T-helper 1 cell (primary cell): ENCODE measurements around the gene BAG2.

Experiments
- DNase-seq, 5 donors: peaks; one replicate each; pipeline ENCODE4 v3.0.0-alpha.2; 2012 to 2020

The BAG2 gene

DNA sequence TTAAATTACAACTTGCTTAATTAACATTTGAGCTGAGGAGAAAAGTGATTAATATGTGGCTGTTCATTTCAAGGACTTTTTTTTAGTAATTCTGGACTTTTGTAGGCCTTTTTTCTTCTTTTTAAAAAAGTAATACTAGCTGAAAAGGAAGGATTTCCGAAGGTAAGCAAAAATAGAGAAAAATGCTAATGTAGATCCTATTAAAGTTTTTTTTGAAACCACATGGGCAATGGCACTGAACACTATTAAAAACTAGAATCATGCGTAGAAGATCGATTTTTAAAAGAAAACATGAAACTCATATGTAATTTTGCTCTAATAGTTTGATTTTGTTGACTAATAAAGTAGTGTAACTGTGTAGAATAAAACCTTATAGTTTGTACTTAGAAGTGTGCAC, 2.4 kb downstream of the BAG2 start:
- DNase-seq = no peak

GRCh38 chr6:57177545-57178265, 5.6 kb downstream of the BAG2 start:
- no peak for DNase-seq

DNA sequence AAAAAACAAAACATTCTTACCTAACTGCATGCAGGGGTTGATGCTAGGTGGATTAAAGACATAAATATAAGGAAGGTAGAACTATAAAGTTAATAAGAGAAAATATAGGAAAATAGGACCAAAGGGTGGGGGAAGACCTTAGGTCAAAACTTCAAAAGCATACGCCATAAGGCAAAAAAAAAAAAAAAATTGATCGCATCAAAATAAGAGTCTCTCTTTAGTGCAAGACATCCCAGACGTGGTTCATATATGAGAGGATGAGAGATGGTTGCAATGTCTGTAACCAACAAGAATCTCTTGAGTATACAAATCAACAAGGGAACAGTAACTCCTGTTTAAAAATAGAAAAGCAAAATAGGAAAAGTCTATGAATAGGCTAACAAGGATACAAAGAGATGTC, 8.5 kb downstream of the BAG2 start:
- DNase-seq = no peak

DNA sequence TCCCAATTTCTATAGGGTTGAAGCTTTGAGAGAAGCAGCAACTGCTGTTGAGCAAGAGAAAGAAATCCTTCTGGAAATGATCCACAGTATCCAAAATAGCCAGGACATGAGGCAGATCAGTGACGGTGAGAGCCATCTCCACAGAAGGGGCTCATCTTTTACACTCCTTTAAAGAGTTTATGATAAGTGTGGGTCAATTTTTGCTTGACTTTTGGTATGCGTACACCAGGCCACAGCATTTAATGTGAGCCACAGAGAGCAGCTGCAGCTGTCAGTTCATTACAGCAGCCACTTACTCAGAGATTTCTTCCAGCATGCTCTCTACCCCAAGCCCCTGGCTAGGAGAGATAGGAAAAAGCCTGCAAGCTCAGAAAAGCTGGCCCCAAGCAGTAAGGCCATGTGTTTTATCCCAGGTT, 9.9 kb downstream of the BAG2 start:
- DNase-seq = no peak

DNA sequence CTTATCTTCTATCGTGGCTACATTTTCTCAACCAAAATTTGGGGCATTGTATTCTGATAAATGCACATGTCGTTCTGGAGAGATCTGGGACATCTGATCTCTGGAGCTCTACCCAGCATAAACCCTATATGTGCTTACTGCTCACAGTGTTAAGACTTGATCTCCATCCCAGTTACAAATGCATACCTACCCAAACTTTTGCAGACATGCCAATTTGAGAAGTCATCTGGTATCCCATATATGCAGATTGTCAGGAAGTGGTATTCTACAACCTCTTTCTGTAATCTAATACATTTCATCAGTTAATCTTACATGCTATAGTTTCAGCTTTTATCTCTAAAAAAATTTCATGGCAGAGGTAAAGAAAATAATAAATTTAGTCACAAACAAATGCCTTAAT, 11.2 kb downstream of the BAG2 start:
- DNase-seq = no peak

GRCh38 chr6:57190140-57190539, 18.0 kb downstream of the BAG2 start:
- no peak for DNase-seq

GRCh38 chr6:57193177-57193576, 21.1 kb downstream of the BAG2 start:
- no peak for DNase-seq

- DNase-seq = no peak
These were observed 23.3 kb downstream of the BAG2 start for GRCh38 chr6:57195457-57195856.

GRCh38 chr6:57198926-57199636, 27.0 kb downstream of the BAG2 start:
- no peak for DNase-seq

GRCh38 chr6:57201718-57202117, 29.6 kb downstream of the BAG2 start:
- no peak for DNase-seq

GRCh38 chr6:57205550-57206328, 33.6 kb downstream of the BAG2 start:
- DNase-seq = no peak

DNA sequence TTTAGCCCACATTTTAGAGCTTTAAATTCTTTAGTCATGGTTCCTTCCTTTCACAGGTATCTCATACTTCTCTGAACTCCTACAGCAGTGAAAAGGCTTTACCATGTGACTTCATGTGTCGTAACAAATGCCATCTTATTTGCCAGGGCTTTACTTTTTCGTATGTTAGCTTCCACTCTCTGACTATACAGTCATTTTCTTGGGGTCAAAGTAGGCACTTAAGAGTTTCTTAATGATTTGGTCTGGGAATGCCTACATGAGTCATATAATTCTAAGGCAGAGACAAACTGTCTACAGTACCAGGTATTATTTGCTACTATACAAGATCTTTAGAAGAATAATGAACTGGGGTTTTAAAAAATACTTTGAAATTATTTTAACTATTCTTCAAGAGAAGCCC, 35.0 kb downstream of the BAG2 start:
- no peak for DNase-seq

DNA sequence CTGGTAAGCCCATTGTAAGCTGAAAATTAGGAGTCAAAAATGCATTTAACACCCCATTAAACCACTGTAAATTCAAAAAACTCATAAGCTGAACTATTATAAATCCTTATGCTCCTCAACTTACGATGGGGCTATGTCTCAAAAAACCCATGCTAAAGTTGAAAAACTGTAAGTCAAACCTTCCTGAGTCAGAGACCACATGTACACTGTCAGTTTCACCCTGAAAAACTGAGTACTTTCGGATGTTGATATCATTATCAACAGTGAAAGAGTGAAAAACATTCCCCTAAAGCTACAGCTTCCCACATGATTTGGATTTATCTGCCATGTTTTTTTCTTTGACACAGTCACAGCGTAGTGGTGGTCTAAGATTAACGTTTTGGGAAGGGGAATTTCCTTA, 35.7 kb downstream of the BAG2 start:
- DNase-seq = no peak

DNA sequence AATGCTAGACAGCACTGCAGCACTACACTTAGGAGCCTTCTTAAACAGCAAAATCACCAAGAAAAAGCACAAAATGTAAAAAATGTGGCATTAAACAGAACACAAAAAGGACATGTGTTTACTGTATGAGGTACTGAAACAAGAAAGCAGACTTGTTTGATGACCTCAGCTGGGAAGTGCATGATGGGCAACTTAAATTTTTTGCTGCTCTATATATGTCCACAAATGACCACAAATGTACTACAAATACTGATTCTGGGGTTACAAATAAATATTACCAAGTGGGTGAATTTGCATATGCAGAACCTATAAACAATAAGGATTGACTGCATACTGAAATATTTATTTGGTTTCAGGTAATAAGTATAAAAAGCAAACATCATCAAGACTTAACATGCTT, 36.9 kb downstream of the BAG2 start:
- no peak for DNase-seq

DNA sequence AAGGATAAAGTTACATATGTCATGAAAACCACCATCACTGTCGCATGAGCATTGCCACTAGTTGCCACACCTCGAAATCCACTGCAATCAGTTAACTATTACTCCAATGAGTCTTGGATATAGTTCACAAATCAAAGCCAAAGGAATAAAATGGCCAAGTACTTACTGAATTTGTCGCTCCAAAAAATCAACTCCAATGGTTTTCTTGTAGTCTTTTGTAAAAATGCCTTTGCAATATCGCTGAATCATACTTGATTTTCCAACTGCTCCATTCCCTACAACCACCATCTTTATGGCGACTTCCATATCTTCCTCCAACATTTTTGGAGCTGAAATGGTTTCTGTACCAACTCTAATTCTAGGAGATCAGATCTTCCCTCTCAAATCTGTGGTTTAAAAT, 37.9 kb downstream of the BAG2 start:
- no peak for DNase-seq

GRCh38 chr6:57215260-57215659, 43.1 kb downstream of the BAG2 start:
- no peak for DNase-seq

DNA sequence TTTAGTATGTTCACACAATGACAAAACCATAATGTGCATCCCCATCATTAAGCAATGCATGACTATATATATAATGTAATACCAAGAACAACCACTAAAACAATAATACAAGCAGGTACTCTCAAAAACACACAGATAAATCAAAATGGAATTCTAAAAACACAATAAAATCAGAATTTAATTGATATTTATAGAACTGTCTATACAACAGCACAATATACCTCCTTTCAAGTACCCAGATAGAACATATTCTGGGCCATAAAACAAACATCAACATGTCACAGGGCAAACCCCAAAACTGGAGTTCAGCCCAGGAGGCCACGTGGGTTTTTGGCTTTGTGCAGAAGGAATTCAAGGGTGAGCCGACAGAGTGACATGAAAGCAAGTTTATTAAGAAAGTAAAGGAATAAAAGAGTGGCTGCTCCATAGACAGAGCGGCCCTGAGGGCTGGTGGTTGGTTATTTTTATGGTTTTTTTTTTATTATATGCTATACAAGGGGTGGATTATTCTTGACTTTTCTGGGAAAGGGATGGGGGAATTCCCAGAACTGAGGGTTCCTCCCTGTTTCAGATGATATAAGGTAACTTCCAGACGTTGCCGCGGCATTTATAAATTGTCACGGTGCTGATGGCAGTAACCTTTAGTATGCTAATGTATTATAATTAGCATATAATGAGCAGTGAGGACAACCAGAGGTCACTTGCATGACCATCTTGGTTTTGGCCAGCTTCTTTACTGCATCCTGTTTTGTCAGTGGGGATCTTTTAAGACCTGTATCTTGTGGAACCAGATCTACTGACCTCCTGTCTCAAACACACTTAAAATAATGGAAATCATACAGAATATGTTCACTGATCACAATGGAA, 44.3 kb downstream of the BAG2 start:
- no peak for DNase-seq

GRCh38 chr6:57217270-57217669, 45.1 kb downstream of the BAG2 start:
- no peak for DNase-seq

DNA sequence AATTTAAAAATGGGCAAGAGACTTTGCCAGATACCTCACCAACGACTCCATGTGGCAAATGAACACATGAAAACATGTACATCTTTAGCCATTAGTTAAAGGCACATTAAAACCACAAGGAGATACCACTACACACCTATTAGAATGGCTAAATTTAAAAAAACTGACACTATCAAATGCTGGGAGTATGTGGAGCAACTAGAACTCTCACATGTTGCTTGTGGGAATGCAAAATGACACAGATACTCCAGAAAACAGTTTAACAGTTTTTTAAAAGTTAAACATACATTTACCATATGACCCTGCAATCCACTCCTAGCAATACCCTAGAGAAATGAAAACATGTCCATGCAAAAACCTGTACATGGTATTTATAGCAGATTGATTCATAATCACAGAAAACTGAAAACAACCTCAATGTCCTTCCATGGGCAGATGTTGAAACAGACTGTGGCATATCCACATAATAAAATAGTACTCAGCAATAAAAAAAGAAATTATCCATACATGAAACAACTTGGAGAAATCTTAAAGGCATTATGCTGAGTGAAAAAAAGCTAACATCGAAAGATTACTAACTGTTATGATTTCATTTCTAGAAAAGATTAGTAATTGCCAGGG, 48.1 kb downstream of the BAG2 start:
- no peak for DNase-seq

GRCh38 chr6:57221191-57221935, 49.2 kb downstream of the BAG2 start:
- peak; percentile 10 to 36 (median 22) for DNase-seq

DNA sequence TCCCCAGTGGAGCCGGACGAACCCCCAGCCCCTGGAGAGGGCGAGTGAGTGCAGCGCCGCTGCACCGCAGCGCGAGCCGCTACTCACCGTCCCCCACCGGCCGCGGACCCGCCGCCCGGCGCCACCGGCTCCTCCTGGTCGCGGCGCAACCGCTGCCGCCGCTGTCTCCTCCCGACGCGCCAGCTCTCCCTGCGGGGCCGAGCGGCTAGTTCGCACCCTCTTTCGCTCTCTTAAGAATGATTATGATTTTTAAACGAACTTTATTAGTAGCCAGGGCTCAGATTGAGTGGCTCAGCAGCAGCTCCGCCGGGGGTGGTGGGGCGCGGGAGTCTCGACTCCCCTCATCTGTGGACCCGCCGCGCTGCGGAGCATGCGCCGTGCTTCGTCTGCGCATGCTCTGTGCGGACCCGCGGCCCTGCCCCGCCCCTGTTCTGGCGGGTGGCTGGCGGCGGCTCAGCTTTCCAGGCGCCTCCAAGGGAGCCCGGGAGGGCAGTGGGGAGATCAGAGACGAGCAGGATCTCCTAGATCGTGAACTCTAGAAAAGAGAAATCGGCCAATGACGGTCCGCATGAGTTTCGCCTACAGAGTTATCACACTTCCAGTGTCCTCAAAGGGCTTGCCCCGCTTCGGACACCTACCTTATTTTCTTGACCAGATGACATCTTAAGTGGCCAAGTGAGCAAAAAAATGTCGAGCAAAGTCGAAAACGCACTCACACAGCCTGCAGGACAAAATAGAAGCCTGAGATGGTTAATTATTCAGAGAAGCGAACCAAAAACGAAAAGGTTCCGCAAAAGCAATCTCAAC, 50.0 kb downstream of the BAG2 start, which contains the start of gene RAB23:
RAB23 (minus strand) TSS at position 372 of the 807 bp plus-strand sequence. CDS start 11,927 bp downstream, outside the sequence.
- DNase-seq = peak; percentile 61 to 86 (median 74)
